Suppressor macrophage treated with lipopolysaccharide for 1 hour (primary cell): Measurements from ENCODE around the gene XRCC6.
"Not testable (repeated sequence)": the region's sequence is repeated elsewhere in the genome, so short reads cannot be mapped to it uniquely, and the experiment has no call there.

Experiments
- DNase-seq, 3 donors: peaks; one replicate each; pipeline ENCODE4 v3.0.0-alpha.2; 2020 to 2022

XRCC6 gene

DNA sequence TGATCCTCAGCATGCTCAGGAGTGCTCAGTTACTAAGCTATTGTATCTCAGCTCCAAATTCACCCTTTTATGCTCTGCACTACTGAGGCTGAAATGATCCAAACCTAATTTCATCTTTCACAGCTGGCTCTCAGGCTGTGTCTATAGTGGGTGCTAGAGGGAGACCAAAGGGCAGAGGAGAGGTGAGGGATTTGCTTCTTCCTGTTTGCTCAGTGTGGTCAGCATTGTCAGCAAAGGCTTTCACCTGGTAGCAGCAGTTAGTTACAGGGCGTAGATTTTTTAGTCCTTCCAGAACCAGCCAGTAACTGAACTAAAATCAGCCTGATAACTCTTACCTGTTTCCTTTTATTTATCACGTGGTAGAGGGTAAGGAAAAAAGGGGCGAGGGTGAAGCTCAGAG lies 33.2 kb downstream of the XRCC6 start:
- no peak for DNase-seq

DNA sequence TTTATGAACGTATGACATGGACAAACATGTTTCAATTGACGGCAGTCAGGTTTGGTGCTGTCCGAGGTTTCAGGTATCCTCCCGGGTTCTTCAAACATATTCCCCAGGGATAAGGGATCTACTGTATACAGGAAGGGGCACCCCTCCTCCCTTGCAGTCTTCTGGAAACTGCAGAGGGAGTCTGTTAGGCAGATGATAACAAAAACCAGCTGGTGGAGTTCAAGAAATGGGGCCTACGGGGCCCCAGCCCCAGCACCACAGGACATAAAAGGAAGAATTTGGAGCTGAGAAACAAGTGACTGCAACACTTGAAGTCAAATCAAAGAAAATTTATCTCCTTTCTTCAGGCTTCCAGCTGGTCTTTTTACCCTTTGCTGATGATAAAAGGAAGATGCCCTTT lies 35.5 kb downstream of the XRCC6 start:
- no peak for DNase-seq

DNA sequence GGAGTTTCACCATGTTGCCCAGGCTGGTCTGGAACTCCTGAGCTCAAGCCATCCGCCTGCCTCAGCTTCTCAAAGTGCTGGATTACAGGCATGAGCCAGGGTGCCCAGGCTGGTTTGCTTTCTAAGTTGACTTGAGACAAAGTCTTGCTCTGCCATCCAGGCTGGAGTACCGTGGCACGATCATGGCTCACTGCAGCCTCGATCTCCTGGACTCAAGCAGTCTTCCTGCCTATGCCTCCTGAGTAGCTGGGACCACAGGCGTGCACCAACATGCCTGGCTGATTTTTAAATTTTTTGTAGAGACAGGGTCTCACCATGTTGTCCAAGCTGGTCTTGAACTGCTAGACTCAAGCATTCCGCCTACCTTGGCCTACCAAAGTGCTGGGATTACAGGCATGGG lies 36.6 kb downstream of the XRCC6 start:
- no peak for DNase-seq

DNA sequence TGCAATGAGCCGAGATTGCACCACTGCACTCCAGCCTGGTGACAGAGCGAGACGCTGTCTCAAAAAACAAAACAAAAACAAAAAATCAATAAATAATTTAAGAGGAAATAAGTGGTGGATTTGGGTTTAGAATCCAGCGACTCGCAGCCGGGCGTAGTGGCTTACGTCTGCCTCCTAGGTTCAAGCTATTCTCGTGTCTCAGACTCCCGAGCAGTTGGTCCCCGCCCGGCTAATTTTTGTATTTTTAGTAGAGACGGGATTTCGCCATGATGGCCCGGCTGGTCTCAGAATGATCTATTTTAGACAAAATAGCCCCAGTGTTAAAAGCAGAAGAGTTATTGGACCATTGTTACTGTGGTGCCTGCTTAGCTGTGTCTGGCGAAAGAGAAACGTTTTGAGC lies 37.8 kb downstream of the XRCC6 start:
- no peak for DNase-seq

DNA sequence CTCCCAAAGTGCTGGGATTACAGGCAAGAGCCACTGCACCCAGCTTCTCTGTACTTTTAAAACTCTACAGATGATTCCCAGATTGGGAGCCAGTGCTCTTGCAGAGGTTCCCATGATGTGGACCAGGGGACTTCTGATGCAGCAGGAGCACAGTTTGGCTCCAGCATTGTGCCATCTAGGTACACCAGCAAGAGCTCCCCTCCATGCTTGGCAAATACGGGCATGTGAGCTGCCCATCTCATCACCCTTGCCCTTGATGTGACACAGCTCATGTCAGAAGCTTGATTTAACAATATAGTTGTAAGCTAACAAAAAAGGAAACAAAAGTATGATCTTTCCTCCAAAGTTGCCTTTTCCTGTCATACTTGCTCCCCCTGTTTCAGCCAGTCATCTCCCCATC lies 38.8 kb downstream of the XRCC6 start:
- DNase-seq = no peak

DNA sequence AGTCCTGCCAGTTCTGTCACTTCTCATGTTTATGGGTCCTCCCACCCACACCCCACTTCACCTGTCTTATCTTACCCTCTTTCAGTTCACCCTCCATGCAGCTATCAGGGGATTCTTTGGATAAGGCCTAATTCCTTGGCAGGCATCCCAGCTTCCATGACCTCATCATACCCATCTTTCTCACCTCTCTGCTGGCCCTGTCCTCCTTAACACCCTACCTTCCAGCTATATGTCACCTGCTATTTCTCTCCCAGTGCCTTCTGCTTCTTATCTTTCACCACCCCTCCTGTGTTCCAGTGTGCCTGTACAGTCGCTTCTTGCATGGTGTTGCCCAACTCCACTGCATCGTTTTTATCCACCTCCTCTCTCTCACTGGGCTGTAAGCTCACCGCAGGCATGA lies 39.3 kb downstream of the XRCC6 start:
- no peak for DNase-seq

DNA sequence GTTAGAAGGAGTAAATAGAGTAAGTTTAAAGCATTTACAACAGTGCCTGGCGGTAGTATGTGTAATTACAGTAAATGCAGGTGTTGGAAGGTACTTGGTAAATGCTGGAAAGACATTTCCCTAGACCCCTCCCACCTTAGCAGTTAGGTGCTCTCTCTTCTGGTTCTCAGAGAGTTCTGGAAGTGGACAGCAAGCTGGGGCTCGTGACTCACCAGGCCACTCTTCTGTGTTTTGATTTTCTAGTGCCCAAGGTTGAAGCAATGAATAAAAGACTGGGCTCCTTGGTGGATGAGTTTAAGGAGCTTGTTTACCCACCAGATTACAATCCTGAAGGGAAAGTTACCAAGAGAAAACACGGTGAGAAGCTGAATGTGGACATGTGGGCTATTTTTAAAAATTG lies 40.0 kb downstream of the XRCC6 start:
- DNase-seq = no peak

DNA sequence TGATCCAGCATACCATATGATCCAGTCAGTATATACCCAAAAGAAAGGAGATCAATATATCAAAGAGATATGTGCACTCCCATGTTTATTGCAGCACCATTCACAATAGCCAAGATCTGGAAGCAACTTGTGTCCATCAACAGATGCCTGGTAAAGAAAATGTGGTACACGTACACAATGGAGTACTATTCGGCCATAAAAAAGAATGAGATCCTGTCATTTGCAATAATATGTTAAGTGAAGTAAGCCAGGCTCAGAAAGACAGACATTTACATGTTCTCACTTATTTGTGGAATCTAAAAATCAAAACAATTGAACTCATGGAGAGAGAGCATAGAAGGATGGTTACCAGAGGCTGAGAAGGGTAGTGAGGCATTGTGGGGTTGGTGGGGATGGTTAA lies 40.6 kb downstream of the XRCC6 start:
- DNase-seq = no peak

DNA sequence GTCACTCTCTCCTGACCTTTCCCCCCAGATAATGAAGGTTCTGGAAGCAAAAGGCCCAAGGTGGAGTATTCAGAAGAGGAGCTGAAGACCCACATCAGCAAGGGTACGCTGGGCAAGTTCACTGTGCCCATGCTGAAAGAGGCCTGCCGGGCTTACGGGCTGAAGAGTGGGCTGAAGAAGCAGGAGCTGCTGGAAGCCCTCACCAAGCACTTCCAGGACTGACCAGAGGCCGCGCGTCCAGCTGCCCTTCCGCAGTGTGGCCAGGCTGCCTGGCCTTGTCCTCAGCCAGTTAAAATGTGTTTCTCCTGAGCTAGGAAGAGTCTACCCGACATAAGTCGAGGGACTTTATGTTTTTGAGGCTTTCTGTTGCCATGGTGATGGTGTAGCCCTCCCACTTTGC lies 42.5 kb downstream of the XRCC6 start:
- not testable (repeated sequence) for DNase-seq

DNA sequence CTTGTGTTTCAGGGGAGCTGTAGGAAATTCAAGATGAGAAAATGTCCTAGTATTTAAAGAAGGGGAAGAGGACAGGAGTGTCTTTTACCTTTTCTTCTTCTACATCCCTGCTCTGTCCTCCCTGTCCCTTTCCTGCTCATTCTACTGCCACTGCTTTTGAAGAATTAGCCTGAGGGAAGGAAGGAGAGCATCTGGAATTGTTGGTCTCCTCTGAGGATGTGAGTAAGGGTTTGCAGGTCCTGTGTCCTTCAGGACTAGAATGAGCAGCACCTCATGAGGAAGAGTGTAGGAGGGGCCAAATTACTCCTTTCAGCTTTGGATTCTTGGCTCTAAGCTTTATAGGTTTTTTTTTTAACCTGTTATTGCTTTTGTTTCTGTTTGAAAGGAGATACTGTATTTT lies 43.4 kb downstream of the XRCC6 start:
- DNase-seq = no peak

DNA sequence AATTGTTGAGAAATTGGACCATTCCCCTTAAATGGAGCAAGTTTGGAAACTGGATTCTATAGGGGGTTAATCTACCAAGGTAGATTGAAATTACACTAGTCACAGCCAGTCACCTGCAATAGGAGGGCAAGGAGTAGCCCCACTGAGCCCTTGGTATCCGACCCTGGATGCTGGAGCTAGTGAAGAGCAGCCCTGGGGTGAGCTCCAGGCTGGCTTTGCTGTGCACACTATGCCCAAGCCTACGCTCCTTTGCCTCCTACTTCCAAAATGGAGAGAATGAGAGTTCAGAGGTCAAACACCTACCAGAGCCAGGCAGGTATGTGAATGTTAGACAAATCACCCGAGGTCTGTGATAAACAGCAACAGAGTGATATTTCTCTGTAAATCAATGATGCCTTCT lies 43.9 kb downstream of the XRCC6 start:
- DNase-seq = no peak

DNA sequence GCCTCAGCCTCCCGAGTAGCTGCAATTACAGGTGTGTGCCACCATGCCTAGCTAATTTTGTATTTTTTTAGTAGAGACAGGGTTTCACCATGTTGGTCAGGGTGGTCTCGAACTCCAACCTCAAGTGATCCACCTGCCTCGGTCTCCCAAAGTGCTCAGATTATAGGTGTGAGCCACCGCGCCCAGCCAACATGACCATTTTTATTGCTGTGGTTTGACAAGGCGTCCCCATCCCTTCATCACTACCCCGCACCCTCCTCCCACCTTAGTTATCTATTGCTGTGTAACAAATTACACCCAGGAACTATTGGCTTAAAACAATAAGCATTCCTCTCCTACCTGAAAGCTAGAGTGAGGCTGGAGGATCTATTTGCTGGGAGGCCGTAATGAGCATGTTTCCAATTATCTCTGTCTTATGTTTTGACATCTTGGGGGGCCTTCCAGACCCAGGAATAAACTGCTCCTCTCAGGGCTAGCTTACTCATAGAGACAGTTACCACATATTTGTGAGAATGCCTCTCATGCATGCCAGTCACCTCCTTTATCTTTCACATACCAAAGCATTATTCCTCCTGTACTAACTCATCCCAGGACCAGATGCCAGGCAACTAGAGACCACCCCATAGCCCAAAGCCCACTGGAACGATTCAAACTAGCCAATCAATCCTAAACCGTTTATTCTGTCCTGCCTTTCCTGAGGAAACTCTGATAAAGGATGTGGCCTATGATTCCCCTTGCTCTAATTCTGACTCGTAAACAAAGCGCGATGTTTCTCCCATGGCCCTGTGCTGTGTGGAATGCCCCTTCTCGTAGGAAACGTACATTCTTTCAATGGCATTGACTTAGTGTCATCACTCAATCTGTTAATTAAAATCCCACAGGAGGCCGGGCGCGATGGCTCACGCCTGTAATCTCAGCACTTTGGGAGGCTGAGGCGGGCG lies 48.1 kb downstream of the XRCC6 start:
- no peak for DNase-seq

DNA sequence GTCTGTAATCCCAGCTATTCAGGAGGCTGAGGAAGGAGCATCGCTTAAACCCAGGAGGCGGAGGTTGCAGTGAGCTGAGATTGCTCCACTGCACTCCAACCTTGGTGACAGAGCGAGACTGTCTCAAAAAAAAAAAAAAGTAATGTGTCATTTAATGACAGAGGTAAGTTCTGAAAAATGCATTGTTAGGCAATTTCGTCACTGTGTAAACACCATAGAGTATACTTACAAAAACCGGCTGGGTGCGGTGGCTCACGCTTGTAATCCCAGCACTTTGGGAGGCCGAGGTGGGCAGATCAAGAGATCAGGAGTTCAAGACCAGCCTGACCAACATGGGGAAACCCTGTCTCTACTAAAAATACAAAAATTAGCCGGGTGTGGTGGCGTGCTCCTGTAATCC lies 51.0 kb downstream of the XRCC6 start:
- not testable (repeated sequence) for DNase-seq

DNA sequence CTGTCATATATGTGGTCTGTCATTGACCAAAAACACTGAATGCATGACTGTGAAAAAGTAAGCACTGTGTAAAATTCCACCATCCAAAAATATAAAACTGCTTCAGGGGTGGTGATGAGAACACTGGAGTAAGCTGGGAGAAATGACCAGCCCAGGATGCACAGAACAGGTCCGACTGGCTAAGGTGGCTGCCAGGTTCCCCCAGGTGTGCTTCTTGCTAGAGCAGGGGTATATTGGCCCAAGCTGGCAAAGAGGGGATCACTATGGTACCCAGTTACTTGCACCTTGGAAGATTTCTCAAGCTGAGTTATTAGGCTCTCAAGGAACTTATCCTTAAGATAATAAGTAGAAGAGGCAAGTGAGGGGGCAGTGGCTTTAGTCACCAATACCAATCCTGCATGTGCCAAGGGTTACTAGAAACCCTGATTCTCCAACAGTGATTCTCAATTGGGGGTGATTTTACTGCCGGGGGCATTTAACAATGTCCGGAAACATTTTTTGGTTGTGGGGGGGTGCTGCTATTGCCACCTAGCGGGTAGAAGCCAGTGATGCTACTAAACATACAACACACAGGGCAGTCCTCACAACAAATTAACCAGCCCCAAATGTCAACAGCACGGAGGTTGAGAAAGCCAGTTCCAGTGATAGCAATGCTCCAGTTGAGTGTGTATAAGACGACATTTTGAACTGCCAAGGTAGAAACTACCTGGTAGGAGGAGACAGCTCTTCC lies 51.9 kb downstream of the XRCC6 start:
- DNase-seq = no peak

DNA sequence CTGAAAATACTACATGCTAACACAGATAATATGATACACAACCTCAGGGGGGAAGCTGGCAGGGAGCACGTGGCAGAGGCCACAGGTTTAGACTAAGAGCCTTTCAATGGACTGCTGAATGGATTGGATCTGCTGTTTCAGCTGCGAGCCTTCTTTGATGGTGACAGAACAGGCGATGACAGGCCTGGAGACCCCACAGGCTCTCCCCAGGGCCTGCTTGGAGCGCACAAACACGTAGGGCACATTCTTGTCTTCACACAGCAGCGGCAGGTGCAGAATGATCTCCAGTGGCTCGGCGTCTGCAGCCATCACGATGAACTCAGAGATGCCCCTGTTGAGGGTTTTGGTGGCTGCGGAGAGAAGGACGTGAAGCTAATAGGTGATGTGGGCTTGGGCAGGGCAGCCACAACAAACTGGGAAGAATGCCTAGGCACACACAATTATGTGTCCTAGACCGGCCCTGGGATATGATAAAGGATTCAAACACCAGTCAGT lies 53.8 kb downstream of the XRCC6 start:
- no peak for DNase-seq

DNA sequence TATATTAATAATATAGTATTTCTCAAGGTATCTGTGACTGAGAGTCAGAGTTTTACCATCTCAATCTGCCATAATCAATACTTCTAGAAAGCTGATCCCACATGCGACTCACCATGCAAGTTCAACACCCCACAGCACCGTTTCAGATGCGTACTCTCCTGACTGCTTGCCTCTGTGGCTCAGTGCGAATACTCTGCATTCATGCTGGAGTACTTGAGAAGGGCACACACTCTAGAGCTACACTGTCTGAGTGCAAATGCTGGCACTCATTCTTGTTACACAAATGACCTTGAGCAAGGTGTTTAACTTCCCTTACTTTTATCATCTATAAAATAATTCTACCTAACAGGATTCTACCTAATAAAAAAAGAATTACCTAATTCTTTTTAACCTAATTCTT lies 55.0 kb downstream of the XRCC6 start:
- no peak for DNase-seq

DNA sequence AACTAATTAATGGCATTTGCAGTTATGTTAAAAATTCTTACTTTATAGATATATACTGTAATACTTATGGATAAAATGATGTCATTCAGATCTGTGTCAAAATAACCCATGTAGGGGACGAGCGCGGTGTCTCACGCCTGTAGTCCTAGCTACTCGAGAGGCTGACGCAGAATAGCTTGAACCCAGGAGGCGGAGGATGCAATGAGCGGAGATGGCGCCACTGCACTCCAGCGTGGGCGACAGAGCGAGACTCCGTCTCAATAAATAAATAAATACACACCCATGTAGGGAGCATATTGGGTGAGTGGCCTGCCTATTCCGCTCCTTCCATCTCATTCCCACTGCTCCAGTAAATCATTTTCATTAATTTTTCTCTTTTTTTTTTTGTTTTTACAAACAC lies 60.5 kb downstream of the XRCC6 start:
- peak in 1 of 3 donors; percentile 8 for DNase-seq

DNA sequence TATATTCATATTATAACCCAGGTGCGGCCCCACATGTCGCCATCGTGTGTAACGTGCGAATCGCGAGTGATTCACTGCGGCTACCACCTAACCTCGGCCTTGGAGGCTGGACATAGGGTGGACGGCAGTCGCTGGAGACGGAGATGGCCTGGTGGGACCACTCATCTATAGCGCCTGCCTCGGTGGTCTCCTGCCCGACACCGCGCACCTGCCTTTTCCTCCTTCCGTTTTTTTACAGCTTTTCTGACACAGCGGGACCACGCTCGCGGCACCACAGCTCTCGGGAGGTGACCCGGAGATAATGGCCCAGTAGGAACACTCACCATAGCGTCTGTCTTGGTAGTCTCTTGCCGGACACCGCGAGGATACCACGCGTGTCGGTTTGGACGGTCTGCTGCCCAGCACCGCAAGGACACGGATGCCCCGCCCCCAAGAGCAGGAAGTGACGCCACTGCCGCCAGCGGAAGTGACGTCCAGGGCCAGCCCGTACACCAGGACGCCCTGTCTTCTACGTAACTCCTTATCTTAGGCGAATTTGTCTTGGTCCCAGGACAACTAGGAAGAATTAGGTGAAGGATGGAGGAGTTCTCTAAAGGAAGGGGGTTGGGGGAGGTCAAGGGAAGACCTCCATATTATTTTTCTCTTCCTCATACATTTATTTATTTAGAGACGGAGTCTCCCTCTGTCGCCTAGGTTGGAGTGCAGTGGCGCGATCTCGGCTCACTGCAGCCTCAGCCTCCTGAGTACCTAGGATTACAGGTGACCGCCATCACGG lies 61.1 kb downstream of the XRCC6 start:
- peak; percentile 86 to 89 (median 87) for DNase-seq

DNA sequence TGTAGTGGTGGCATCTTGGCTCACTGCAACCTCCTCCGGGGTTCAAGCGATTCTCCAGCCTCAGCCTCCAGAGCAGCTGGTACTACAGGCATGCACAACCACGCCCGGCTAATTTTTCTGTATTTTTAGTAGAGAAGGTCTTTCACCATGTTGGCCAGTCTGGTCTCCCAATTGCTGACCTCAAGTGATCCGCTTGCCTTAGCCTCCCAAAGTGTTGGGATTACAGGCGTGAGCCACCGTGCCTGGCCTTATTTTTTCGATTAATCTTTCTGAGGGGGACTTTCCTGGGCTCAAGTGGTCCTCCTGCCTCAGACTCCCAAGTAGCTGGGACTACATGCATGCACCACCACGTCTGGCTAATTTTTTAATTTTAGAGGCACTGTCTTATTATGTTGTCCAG lies 62.0 kb downstream of the XRCC6 start:
- no peak for DNase-seq

DNA sequence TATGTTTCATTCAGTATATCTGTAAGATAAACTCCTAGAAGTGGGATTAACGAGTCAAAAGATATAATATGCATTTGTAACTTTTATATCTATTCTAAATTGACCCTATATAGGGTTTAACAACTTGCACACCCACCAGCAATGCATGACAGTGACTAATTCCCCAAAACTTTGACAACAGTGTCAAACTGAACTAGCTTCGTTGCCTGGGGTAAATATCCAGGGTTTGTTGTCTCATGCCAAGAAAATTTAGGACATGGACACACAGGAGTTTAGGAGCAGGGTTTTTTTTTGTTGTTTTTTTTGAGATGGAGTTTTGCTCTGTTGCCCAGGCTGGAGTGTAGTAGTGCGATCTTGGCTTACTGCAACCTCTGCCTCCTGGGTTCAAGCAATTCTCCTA lies 62.5 kb downstream of the XRCC6 start:
- DNase-seq = no peak

DNA sequence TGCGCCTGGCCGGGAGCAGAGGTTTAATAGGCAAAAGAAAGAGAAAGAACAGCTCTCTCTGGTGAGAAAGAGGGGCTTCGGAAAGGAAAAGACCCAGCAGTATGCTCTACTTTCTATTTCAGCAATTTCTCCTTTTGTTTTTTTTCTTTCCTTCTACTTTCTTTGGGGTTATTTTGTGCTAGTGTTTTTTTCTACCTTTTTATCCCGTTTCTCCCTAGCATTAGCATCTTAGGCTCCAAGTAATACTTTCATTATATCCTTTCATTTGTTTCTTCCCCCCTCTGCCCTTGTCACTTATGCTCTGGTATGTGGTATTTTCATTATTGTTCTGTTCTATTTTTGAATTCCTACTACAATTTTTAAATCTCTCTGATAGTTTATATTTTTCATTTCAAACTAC lies 63.1 kb downstream of the XRCC6 start:
- no peak for DNase-seq

DNA sequence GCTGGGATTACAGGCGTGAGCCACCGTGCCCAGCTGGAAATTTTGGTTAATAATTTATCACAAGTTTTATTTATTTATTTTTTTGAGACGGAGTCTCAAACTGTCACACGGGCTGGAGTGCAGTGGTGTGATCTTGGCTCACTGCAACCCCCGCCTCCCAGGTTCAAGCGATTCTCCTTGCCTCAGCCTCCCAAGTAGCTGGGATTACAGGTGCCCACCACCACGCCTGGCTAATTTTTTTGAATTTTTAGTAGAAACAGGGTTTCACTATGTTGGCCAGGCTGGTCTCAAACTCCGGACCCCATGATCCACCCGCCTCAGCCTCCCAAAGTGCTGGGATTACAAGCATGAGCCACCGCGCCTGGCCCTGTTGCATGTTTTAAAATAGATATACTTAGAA lies 65.8 kb downstream of the XRCC6 start:
- DNase-seq = not testable (repeated sequence)

DNA sequence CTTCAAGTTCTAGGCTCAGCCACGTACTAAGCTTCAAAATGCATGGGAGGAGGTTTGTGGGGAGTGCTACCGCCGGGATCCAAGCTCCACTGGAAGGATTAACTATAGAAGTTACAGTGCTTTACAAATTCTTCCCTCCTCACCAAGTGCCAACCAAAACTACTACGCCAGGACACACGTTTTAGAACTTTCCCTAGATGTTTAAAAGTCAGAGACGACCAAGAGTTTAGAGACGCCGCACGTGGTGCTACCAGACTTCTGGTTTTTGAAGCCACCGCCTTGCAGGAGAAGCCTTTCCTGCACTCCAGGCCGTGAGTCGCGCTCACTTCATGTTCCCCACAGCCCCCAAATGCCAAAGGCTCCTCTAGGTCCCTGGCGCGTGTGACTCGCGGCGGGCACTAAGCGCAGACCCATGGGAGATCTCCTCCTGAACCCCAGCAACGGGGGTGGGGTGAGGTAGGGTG lies 66.8 kb downstream of the XRCC6 start:
- peak; percentile 31 to 61 (median 56) for DNase-seq
